Fibroblast of skin of abdomen (primary cell): ENCODE results near the gene KCTD17.
A peak's percentile ranks its signal among the peaks of the same experiment; 100 is the strongest.

Source experiments
- DNase-seq: peaks from one replicate; pipeline ENCODE4 v3.0.0-alpha.2; 2013

Gene KCTD17

GRCh38 chr22:37080438-37080837 lies 28.9 kb downstream of the KCTD17 start:
- DNase-seq = no peak

- no peak for DNase-seq
These were observed 29.3 kb downstream of the KCTD17 start for GRCh38 chr22:37080838-37081237.

- peak; percentile 37 for DNase-seq
These were observed 30.8 kb downstream of the KCTD17 start for GRCh38 chr22:37082251-37082873.

- no peak for DNase-seq
These were observed 32.4 kb downstream of the KCTD17 start for GRCh38 chr22:37083914-37084313.

- DNase-seq = no peak
These were observed 32.8 kb downstream of the KCTD17 start for GRCh38 chr22:37084385-37084784.

- DNase-seq = no peak
These were observed 34.6 kb downstream of the KCTD17 start for GRCh38 chr22:37086184-37086583.

GRCh38 chr22:37088108-37088605 lies 36.6 kb downstream of the KCTD17 start:
- no peak for DNase-seq

GRCh38 chr22:37088750-37089408 lies 37.3 kb downstream of the KCTD17 start:
- DNase-seq = no peak

- no peak for DNase-seq
These were observed 37.9 kb downstream of the KCTD17 start for GRCh38 chr22:37089434-37089833.

- DNase-seq = no peak
These were observed 39.6 kb downstream of the KCTD17 start for GRCh38 chr22:37090920-37091695.

GRCh38 chr22:37091994-37092393 lies 40.5 kb downstream of the KCTD17 start:
- no peak for DNase-seq

GRCh38 chr22:37092997-37093396 lies 41.5 kb downstream of the KCTD17 start:
- DNase-seq = no peak

- DNase-seq = no peak
These were observed 42.7 kb downstream of the KCTD17 start for GRCh38 chr22:37094239-37094638.

GRCh38 chr22:37095113-37095512 lies 43.6 kb downstream of the KCTD17 start:
- DNase-seq = no peak

GRCh38 chr22:37097346-37097745 lies 45.8 kb downstream of the KCTD17 start:
- DNase-seq = no peak

GRCh38 chr22:37098976-37099591 lies 47.5 kb downstream of the KCTD17 start:
- no peak for DNase-seq

- no peak for DNase-seq
These were observed 49.1 kb downstream of the KCTD17 start for GRCh38 chr22:37100589-37101127.

- no peak for DNase-seq
These were observed 49.9 kb downstream of the KCTD17 start for GRCh38 chr22:37101311-37102066.

GRCh38 chr22:37103151-37103550 lies 51.6 kb downstream of the KCTD17 start:
- no peak for DNase-seq

GRCh38 chr22:37103656-37104452 lies 52.3 kb downstream of the KCTD17 start:
- no peak for DNase-seq

GRCh38 chr22:37105154-37105553 lies 53.6 kb downstream of the KCTD17 start:
- no peak for DNase-seq
